NCI-H128 (cell line): ENCODE results near the gene DUSP1.
"Not testable (repeated sequence)": the region's sequence is repeated elsewhere in the genome, so short reads cannot be mapped to it uniquely, and the experiment has no call there.

Experiments used
- DNase-seq: peaks from one replicate; lab custom pipeline; 2025; ENCODE audit not compliant: unreplicated experiment; lab: John Stamatoyannopoulos, UW

DUSP1 gene

GRCh38 chr5:172798422-172799215 is 27.6 kb upstream of the DUSP1 start:
- DNase-seq = no peak

GRCh38 chr5:172797771-172798191 is 26.8 kb upstream of the DUSP1 start:
- no peak for DNase-seq

- DNase-seq = no peak
Observed at GRCh38 chr5:172796306-172796705, 25.3 kb upstream of the DUSP1 start.

- no peak for DNase-seq
Observed at GRCh38 chr5:172795318-172795977, 24.5 kb upstream of the DUSP1 start.

- no peak for DNase-seq
Observed at GRCh38 chr5:172793577-172794488, 22.8 kb upstream of the DUSP1 start.

- DNase-seq = no peak
Observed at GRCh38 chr5:172792701-172793570, 21.9 kb upstream of the DUSP1 start.

GRCh38 chr5:172791726-172792445 is 20.9 kb upstream of the DUSP1 start:
- no peak for DNase-seq

GRCh38 chr5:172791286-172791685 is 20.3 kb upstream of the DUSP1 start:
- no peak for DNase-seq

- DNase-seq = no peak
Observed at GRCh38 chr5:172790496-172790889, 19.5 kb upstream of the DUSP1 start.

GRCh38 chr5:172789687-172790495 is 18.9 kb upstream of the DUSP1 start:
- DNase-seq = no peak

GRCh38 chr5:172788771-172789686 is 18.0 kb upstream of the DUSP1 start:
- no peak for DNase-seq

GRCh38 chr5:172787538-172787937 is 16.5 kb upstream of the DUSP1 start:
- not testable (repeated sequence) for DNase-seq

GRCh38 chr5:172786736-172787462 is 15.9 kb upstream of the DUSP1 start:
- no peak for DNase-seq

- DNase-seq = no peak
Observed at GRCh38 chr5:172785429-172786088, 14.6 kb upstream of the DUSP1 start.

- DNase-seq = not testable (repeated sequence)
Observed at GRCh38 chr5:172784162-172784561, 13.2 kb upstream of the DUSP1 start.

GRCh38 chr5:172783319-172783718 is 12.3 kb upstream of the DUSP1 start:
- DNase-seq = not testable (repeated sequence)
